Fibroblast of lung (primary cell): ENCODE measurements around the gene WDR7. TPM values are rescaled to one million over a fixed set of nuclear protein-coding genes. Genes with fewer than 3 reads are reported as not detected.

ENCODE experiments used
- DNase-seq, 2 donors: peaks; one replicate each; pipeline versions ENCODE4 v3.0.0 to v3.0.0-alpha.2; 2010; ENCODE audit warnings: low read depth in 2 of 2
- H2AFZ ChIP-seq: 2 replicates; pipeline ENCODE4 v1.5.1; 2012; ENCODE audit warnings: low read length, control low read depth, inconsistent platforms
- H3K27ac ChIP-seq: 2 replicates; pipeline ENCODE4 v1.5.1; 2011; ENCODE audit warnings: low read length, control low read depth; ENCODE audit not compliant: insufficient read depth
- H3K27me3 ChIP-seq: 2 replicates; pipeline ENCODE4 v1.5.1; 2011; ENCODE audit warnings: mild to moderate bottlenecking, low read length; ENCODE audit not compliant: control insufficient read depth, insufficient read depth
- H3K36me3 ChIP-seq: 2 replicates; pipeline ENCODE4 v1.5.1; 2011; ENCODE audit warnings: low read length; ENCODE audit not compliant: control insufficient read depth, insufficient read depth
- H3K4me1 ChIP-seq: 2 replicates; pipeline ENCODE4 v1.5.1; 2011; ENCODE audit warnings: low read length; ENCODE audit not compliant: control insufficient read depth, insufficient read depth; ENCODE audit errors: extremely low read depth
- H3K4me2 ChIP-seq: 2 replicates; pipeline ENCODE4 v1.5.1; 2011; ENCODE audit warnings: low read length, control low read depth; ENCODE audit not compliant: insufficient read depth; ENCODE audit errors: extremely low read depth
- H3K4me3 ChIP-seq, 4 experiments: fragments of 200-600 bp in 1 of 4; sonication (generic) in 1 of 4; replicated peaks in 1 of 4; 2 replicates each; pipeline ENCODE4 v1.5.1; 2011 to 2016; ENCODE audit warnings: low read length in 4 of 4, low read depth in 3 of 4, mild to moderate bottlenecking in 3 of 4, control low read depth in 2 of 4, inconsistent platforms in 1 of 4, mixed read lengths in 1 of 4; ENCODE audit not compliant: insufficient read depth in 1 of 4; ENCODE audit errors: control extremely low read depth in 1 of 4
- H3K79me2 ChIP-seq: 2 replicates; pipeline ENCODE4 v1.5.1; 2012; ENCODE audit warnings: mild to moderate bottlenecking, low read length, inconsistent platforms; ENCODE audit not compliant: control insufficient read depth, insufficient read depth
- H3K9ac ChIP-seq: 2 replicates; pipeline ENCODE4 v1.5.1; 2011; ENCODE audit warnings: mild to moderate bottlenecking, low read length, control low read depth; ENCODE audit not compliant: insufficient read depth
- H3K9me3 ChIP-seq: 2 replicates; pipeline ENCODE4 v1.5.1; 2012; ENCODE audit warnings: low read depth, low read length; ENCODE audit not compliant: control insufficient read depth, insufficient read depth
- H4K20me1 ChIP-seq: 2 replicates; pipeline ENCODE4 v1.5.1; 2011; ENCODE audit warnings: low read length; ENCODE audit not compliant: control insufficient read depth, insufficient read depth; ENCODE audit errors: extremely low read depth
- CTCF ChIP-seq, 2 donors: IDR thresholded peaks in 1 of 2; conservative IDR thresholded peaks in 1 of 2; 1 replicate in 1 of 2; 2 replicates in 1 of 2; pipeline ENCODE4 v1.5.1; 2011 to 2012; ENCODE audit warnings: low read length in 2 of 2, control low read depth in 1 of 2, inconsistent platforms in 1 of 2, low read depth in 1 of 2, mild to moderate bottlenecking in 1 of 2
- EZH2 ChIP-seq: IDR thresholded peaks from 2 replicates; pipeline ENCODE4 v1.5.1; 2012; ENCODE audit warnings: low read length, control low read depth, mild to moderate bottlenecking; ENCODE audit errors: missing control alignments
- polyA plus RNA-seq, 2 donors: library from polyadenylated mRNA; depleted of rRNA in 1 of 2; stranded (reverse) in 1 of 2; unstranded in 1 of 2; fragments of >200 nt; gene quantifications; 2 replicates each; pipeline ENCODE4 v1.2.1, GENCODE V29; 2011 to 2012; ENCODE audit warnings: missing spikeins in 1 of 2
- total RNA-seq: library from RNA; depleted of rRNA; stranded (reverse); fragments of >200 nt; gene quantifications from 2 replicates; pipeline ENCODE4 v1.2.1, GENCODE V29; 2014

WDR7 gene
- total and polyA plus RNA-seq, 2 donors (not counting 1 experiment from before 2014, with no cell fraction given) = 7.2 to 27.2 TPM

DNA sequence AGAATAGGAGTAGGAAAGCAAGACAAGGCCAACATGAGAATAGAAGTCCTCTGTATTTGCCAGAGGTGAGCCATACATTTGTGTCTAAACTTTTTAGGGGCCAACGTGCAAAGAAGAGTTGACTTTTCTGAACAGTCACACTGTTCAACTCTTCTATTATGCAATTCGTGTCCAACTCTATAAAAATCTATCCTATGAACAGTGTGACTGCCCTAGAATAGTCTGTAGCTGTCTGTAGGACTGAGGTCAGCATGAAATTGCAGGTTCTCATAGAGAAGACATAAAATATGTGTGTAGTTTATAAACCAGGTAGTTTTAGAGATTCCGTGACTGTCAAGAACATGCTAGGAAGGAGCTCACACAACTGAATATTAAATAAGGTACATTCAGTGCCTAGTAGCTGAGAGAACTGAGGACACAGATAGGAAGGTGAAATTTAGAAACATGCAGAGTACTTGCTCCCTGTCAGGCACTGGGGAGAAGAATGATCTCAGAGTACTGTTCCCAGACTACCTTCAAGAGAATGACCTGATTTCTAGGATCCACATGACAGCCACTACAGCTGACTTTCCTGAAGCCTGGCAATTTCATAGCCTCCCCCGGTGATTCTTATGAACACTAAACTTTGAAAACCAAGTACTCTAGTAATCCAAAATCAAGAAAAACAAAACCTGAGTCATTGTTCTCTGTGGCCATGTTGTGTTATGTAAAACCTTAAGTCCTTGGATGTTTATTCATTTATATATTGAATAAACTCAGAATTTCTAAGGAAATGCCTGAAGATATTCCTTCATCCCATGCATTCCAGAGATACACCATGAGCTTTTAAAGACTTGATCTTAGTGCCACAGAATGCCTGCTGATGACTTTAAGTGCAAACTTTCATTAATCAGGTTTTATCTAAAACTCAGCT is 294.3 kb downstream of the WDR7 start:
- TF ChIP-seq CTCF (conservative IDR thresholded peaks at IDR 0.05 in 1 of 2, IDR thresholded peaks at IDR 0.05 in 1 of 2; ENCODE audit: low read depth in 1 of 2, low read length in 2 of 2) (no peak), EZH2 (no peak)
- H3K79me2 ChIP-seq = no peaks in the 10 kb centered on the region
- H3K36me3 ChIP-seq = no peaks in the 10 kb centered on the region
- H3K4me1 ChIP-seq = no peaks in the 10 kb centered on the region
- no peaks in the 10 kb centered on the region for H3K9me3 ChIP-seq
- H3K27me3 ChIP-seq = no peaks in the 10 kb centered on the region
- H3K27ac ChIP-seq = no peak overlapping the region
- peak in 1 of 2 donors; percentile 6 for DNase-seq
- no peak overlapping the region for H2AFZ ChIP-seq
- H3K4me3 ChIP-seq = no peak overlapping the region
- H3K9ac ChIP-seq = no peak overlapping the region
- no peaks in the 10 kb centered on the region for H4K20me1 ChIP-seq
- no peak overlapping the region for H3K4me2 ChIP-seq

DNA sequence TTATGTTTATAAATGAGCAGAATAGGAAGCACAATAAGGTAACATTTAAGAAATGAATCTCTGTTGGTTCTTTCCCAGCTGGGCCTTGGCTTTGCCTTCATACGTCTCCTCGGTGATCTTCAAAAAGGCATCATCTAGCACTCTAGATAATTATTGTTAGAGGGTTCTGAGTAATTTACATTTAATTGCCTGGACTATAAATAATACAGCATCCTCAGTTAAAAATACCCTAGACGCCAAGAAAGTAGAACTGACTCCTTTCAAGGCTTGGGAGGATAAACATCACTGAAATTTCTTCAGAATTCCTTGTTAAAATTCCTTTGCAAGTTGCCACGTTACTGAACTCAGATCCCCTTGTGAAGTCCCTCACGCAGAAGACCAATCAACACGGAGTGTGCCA is 296.1 kb downstream of the WDR7 start:
- Histone ChIP-seq H3K79me2 (no peaks in the 10 kb centered on the region), H3K9me3 (no peaks in the 10 kb centered on the region), H3K27ac (no peak overlapping the region), H3K4me3 (no peak overlapping the region), H3K36me3 (no peaks in the 10 kb centered on the region), H3K9ac (no peak overlapping the region), H4K20me1 (no peaks in the 10 kb centered on the region), H3K27me3 (no peaks in the 10 kb centered on the region), H3K4me1 (no peaks in the 10 kb centered on the region), H2AFZ (no peak overlapping the region), H3K4me2 (no peak overlapping the region)
- DNase-seq = no peak
- TF ChIP-seq CTCF (conservative IDR thresholded peaks at IDR 0.05 in 1 of 2, IDR thresholded peaks at IDR 0.05 in 1 of 2; ENCODE audit: low read depth in 1 of 2, low read length in 2 of 2) (no peak), EZH2 (no peak)

GRCh38 chr18:56952026-56952425 is 300.9 kb downstream of the WDR7 start:
- Histone ChIP-seq H3K9me3 (no peaks in the 10 kb centered on the region), H3K4me1 (no peaks in the 10 kb centered on the region), H3K27ac (no peak overlapping the region), H4K20me1 (no peaks in the 10 kb centered on the region), H3K36me3 (no peaks in the 10 kb centered on the region), H3K4me2 (no peak overlapping the region), H2AFZ (no peak overlapping the region), H3K79me2 (no peaks in the 10 kb centered on the region), H3K27me3 (no peaks in the 10 kb centered on the region), H3K4me3 (no peak overlapping the region), H3K9ac (no peak overlapping the region)
- no peak for DNase-seq
- TF ChIP-seq CTCF (conservative IDR thresholded peaks at IDR 0.05 in 1 of 2, IDR thresholded peaks at IDR 0.05 in 1 of 2; ENCODE audit: low read depth in 1 of 2, low read length in 2 of 2) (no peak), EZH2 (no peak)
